ENCODE results near the gene C5AR1. TPM values are rescaled to one million over a fixed set of nuclear protein-coding genes. Genes with fewer than 3 reads are reported as not detected.

The C5AR1 gene
- total and polyA plus RNA-seq, 9 of the 15 experiments (the other 6 are each of a cell fraction or from before 2014, with no cell fraction given): 0.06 to 1.6 (median 0.28) TPM; not detected in 3

DNA sequence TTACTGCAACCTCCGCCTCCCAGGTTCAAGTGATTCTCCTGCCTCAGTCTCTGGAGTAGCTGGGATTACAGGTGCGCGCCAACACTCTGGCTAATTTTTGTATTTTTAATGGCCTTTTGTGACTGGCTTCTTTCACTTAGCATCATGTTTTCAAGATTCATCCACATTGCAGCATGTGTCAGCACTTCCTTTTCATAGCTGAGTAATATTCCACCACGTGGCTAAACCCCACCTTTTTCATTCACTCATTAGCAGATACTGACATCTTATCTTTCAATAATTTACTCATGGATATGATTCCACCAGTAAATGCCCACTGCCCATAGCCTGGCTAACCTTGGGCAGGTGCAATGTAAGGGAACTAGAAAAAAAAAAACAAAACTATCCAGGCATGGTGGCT lies 6.9 kb downstream of the C5AR1 start (continued):
- TF ChIP-seq, protein P1, sequence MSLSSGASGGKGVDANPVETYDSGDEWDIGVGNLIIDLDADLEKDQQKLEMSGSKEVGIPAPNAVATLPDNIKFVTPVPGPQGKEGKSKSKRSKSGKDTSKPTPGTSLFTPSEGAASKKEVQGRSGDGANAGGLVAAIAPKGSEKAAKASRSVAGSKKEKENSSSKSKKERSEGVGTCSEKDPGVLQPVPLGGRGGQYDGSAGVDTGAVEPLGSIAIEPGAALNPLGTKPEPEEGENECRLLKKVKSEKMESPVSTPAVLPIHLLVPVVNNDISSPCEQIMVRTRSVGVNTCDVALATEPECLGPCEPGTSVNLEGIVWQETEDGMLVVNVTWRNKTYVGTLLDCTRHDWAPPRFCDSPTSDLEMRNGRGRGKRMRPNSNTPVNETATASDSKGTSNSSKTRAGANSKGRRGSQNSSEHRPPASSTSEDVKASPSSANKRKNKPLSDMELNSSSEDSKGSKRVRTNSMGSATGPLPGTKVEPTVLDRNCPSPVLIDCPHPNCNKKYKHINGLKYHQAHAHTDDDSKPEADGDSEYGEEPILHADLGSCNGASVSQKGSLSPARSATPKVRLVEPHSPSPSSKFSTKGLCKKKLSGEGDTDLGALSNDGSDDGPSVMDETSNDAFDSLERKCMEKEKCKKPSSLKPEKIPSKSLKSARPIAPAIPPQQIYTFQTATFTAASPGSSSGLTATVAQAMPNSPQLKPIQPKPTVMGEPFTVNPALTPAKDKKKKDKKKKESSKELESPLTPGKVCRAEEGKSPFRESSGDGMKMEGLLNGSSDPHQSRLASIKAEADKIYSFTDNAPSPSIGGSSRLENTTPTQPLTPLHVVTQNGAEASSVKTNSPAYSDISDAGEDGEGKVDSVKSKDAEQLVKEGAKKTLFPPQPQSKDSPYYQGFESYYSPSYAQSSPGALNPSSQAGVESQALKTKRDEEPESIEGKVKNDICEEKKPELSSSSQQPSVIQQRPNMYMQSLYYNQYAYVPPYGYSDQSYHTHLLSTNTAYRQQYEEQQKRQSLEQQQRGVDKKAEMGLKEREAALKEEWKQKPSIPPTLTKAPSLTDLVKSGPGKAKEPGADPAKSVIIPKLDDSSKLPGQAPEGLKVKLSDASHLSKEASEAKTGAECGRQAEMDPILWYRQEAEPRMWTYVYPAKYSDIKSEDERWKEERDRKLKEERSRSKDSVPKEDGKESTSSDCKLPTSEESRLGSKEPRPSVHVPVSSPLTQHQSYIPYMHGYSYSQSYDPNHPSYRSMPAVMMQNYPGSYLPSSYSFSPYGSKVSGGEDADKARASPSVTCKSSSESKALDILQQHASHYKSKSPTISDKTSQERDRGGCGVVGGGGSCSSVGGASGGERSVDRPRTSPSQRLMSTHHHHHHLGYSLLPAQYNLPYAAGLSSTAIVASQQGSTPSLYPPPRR (CRISPR knock-in tag; IDR thresholded peaks at IDR 0.05; ENCODE audit: borderline replicate concordance): no peak
- TF ChIP-seq MCM5 (IDR thresholded peaks at IDR 0.05; ENCODE audit: low read depth): no peak
- TF ChIP-seq RBM25 (IDR thresholded peaks at IDR 0.05; ENCODE audit: low read depth, low read length, severe bottlenecking): peak; percentile 73
- 0 out of 2 replicates have a peak, but pooled peaks have one; percentile 16 for TF ChIP-seq USF1 (CRISPR knock-in tag; IDR thresholded peaks at IDR 0.05)
- no peak for TF ChIP-seq PTBP1 (IDR thresholded peaks at IDR 0.05; ENCODE audit: low read depth, low read length)
- TF ChIP-seq KDM1A (IDR thresholded peaks at IDR 0.05): 0 out of 4 replicates have a peak, but pooled peaks of 1 of the 2 experiments have one; percentile 31
- TF ChIP-seq, protein P2, sequence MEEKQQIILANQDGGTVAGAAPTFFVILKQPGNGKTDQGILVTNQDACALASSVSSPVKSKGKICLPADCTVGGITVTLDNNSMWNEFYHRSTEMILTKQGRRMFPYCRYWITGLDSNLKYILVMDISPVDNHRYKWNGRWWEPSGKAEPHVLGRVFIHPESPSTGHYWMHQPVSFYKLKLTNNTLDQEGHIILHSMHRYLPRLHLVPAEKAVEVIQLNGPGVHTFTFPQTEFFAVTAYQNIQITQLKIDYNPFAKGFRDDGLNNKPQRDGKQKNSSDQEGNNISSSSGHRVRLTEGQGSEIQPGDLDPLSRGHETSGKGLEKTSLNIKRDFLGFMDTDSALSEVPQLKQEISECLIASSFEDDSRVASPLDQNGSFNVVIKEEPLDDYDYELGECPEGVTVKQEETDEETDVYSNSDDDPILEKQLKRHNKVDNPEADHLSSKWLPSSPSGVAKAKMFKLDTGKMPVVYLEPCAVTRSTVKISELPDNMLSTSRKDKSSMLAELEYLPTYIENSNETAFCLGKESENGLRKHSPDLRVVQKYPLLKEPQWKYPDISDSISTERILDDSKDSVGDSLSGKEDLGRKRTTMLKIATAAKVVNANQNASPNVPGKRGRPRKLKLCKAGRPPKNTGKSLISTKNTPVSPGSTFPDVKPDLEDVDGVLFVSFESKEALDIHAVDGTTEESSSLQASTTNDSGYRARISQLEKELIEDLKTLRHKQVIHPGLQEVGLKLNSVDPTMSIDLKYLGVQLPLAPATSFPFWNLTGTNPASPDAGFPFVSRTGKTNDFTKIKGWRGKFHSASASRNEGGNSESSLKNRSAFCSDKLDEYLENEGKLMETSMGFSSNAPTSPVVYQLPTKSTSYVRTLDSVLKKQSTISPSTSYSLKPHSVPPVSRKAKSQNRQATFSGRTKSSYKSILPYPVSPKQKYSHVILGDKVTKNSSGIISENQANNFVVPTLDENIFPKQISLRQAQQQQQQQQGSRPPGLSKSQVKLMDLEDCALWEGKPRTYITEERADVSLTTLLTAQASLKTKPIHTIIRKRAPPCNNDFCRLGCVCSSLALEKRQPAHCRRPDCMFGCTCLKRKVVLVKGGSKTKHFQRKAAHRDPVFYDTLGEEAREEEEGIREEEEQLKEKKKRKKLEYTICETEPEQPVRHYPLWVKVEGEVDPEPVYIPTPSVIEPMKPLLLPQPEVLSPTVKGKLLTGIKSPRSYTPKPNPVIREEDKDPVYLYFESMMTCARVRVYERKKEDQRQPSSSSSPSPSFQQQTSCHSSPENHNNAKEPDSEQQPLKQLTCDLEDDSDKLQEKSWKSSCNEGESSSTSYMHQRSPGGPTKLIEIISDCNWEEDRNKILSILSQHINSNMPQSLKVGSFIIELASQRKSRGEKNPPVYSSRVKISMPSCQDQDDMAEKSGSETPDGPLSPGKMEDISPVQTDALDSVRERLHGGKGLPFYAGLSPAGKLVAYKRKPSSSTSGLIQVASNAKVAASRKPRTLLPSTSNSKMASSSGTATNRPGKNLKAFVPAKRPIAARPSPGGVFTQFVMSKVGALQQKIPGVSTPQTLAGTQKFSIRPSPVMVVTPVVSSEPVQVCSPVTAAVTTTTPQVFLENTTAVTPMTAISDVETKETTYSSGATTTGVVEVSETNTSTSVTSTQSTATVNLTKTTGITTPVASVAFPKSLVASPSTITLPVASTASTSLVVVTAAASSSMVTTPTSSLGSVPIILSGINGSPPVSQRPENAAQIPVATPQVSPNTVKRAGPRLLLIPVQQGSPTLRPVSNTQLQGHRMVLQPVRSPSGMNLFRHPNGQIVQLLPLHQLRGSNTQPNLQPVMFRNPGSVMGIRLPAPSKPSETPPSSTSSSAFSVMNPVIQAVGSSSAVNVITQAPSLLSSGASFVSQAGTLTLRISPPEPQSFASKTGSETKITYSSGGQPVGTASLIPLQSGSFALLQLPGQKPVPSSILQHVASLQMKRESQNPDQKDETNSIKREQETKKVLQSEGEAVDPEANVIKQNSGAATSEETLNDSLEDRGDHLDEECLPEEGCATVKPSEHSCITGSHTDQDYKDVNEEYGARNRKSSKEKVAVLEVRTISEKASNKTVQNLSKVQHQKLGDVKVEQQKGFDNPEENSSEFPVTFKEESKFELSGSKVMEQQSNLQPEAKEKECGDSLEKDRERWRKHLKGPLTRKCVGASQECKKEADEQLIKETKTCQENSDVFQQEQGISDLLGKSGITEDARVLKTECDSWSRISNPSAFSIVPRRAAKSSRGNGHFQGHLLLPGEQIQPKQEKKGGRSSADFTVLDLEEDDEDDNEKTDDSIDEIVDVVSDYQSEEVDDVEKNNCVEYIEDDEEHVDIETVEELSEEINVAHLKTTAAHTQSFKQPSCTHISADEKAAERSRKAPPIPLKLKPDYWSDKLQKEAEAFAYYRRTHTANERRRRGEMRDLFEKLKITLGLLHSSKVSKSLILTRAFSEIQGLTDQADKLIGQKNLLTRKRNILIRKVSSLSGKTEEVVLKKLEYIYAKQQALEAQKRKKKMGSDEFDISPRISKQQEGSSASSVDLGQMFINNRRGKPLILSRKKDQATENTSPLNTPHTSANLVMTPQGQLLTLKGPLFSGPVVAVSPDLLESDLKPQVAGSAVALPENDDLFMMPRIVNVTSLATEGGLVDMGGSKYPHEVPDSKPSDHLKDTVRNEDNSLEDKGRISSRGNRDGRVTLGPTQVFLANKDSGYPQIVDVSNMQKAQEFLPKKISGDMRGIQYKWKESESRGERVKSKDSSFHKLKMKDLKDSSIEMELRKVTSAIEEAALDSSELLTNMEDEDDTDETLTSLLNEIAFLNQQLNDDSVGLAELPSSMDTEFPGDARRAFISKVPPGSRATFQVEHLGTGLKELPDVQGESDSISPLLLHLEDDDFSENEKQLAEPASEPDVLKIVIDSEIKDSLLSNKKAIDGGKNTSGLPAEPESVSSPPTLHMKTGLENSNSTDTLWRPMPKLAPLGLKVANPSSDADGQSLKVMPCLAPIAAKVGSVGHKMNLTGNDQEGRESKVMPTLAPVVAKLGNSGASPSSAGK (IDR thresholded peaks at IDR 0.05): peak; percentile 44; the same call in 1 of the 2 replicates
- no peak for TF ChIP-seq ZNF707 (CRISPR knock-in tag; conservative IDR thresholded peaks at IDR 0.05)
- TF ChIP-seq SIN3A (IDR thresholded peaks at IDR 0.05; ENCODE audit: borderline replicate concordance in 2 of 2, control insufficient read depth in 1 of 2, low read depth in 2 of 2, low read length in 2 of 2): no peak
- peak; percentile 27; the same call in 1 of the 2 replicates for TF ChIP-seq MYC (IDR thresholded peaks at IDR 0.05; ENCODE audit: low read depth, low read length)
- TF ChIP-seq MYC (CRISPR knock-in tag; IDR thresholded peaks at IDR 0.05; ENCODE audit: borderline replicate concordance, low read depth): no peak

All from K562 (cell line).